NCI-H128 (cell line): ENCODE data around the gene SBNO2.

Experiments
- DNase-seq: peaks from one replicate; lab custom pipeline; 2025; ENCODE audit not compliant: unreplicated experiment; lab: John Stamatoyannopoulos, UW

Gene SBNO2

DNA sequence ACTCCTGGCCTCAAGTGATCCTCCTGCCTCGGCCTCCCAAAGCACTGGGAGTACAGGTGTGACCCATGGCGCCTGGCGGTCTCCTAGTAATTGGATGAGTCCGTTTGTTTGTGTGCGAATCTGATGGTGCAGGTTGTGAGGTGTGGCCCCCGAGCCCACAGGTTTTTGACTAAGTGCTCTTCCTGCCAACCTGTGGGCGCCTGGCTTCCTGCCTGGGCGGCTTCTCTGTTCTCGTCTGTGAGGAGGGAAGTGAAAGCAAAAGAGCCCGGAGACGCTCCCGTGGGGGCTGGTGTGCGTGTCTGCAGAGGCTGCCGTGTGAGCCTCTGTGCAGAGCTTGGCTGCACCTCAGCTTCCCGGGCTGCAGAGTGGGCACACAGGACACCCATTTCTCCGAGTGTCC is 97.1 kb downstream of the SBNO2 start:
- DNase-seq: no peak

DNA sequence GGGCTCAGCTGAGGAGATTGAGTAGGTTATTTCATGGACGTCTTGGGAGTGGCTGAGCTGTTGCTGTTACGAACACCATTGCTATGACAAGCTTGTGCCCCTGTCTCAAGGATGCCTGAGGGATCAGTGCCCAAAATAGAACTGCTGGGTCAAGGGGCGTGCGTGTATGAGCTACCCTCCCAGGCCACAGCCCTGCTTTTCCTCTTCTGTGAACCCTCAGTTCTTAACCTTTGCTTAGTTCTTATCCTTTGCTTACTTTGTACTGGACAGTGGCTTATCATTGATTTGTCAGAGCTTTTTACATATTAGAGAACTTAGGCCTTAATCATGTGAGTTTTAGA is 98.1 kb downstream of the SBNO2 start:
- no peak for DNase-seq

DNA sequence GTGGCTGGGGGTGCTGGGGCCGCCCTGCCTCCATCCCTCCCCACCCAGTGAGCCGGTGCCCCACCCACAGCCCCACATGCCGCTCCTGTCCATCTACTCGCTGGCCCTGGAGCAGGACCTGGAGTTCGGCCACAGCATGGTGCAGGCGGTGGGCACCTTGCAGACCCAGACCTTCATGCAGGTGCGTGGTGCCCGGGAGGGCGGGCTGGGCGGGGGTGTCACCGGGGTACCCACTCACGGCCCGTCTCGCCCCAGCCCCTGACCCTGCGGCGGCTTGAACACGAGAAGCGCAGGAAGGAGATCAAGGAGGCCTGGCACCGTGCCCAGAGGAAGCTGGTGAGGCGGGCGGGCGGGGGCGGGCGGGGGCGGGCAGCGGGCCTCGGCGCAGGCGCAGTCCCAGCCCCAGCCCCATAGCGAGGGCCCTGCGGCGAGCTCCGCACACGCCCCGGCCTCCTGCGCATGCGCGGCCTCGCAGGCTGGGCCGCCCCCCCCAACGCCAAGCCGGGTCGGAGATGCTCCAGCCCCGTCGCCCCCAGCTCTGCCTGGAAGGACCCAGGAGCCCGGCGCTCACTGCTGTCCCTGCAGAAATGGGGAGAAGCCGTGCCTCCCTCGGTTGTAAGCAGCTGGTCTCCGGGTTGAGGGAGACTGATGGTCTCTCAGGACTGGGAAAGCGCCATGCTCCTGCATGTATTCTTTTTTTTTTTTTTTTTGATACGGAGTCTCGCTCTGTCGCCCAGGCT is 99.4 kb downstream of the SBNO2 start:
- peak; percentile 75 for DNase-seq

DNA sequence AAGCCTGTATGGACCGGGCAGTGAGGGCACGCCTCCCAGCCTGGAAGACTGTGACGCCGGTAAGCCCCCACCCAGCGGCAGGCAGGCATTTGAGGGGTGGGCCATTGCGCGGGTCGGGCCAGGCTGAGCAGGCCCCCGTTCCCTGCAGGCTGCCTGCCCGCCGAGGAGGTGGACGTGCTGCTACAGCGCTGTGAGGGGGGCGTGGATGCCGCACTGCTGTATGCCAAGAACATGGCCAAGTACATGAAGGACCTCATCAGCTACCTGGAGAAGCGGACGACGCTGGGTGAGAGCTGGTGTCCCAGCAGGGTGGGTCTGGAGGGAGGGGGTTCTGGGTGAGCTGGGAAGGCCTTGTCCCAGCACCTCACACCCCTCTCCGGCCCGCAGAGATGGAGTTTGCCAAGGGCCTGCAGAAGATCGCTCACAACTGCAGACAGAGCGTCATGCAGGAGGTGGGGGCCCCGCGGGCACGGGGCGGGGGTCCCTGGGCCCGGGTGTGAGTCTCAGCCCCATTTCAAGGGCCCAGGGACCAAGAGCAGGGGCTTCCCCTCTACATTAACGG is 100.0 kb downstream of the SBNO2 start:
- no peak for DNase-seq

DNA sequence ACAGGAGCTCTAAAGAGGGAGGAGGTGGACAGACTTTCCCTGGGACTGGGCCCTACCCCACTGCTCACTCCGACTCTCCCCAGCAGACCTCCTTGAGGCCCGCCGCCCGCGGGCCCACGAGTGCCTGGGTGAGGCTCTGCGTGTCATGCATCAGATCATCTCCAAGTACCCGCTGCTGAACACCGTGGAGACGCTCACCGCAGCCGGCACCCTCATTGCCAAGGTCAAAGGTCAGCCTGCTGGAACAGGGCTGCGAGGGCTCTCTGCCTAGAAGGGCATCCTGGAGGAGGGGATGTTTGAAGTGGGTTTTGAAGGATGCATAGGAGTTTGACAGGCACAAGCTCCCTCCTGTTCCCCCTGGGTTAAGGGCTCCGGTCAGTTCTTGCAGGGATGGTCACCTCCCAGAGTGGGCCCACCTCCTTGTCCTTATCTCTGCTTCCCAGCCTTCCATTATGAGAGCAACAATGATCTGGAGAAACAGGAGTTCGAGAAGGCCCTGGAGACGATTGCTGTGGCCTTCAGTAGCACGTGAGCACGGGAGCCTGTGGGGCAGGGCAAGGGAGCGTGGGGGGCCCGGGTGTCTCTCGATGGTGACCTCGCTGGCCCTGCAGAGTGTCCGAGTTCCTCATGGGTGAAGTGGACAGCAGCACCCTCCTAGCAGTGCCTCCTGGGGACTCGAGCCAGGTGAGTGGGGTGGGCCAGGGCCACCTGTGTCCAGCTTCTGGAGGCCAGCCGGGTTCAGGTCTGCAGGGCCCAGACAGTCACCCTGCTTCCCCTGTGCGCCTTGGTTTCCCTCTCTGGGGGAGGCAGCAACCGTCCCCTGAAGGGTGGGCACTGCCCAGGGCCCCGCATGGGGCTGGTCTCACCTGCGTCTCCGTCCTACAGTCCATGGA is 100.8 kb downstream of the SBNO2 start:
- DNase-seq: no peak

DNA sequence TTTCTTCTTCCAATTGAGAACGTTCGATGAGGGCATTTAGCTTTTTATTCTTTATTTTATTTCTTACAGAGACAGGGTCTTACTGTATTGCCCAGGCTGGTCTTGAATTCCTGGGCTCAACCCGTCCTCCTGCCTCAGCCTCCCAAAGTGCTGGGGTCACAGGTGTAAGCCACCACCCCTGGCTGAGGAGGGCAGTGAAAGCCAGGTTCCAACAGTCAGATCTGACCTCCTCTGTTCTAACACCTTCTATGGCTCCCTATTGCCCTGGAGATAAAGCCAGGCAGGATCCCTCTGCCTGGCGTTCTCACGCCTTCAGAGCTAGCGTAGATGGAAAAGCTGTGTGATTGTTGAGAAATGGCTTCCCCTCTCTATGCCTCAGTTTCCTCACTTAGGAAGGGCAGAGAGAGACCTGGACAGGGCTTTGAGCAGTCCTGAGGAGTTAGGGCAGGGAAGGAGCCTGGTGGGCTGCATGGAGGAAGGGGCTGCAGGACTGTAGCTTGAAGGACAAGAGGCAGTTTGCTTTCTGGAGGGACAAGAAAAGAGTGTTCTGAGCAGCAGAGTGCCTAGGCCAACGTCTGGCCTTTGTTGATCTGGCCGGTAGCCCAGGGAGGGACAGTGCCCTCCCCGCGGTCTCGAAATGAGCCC is 101.6 kb downstream of the SBNO2 start:
- no peak for DNase-seq

DNA sequence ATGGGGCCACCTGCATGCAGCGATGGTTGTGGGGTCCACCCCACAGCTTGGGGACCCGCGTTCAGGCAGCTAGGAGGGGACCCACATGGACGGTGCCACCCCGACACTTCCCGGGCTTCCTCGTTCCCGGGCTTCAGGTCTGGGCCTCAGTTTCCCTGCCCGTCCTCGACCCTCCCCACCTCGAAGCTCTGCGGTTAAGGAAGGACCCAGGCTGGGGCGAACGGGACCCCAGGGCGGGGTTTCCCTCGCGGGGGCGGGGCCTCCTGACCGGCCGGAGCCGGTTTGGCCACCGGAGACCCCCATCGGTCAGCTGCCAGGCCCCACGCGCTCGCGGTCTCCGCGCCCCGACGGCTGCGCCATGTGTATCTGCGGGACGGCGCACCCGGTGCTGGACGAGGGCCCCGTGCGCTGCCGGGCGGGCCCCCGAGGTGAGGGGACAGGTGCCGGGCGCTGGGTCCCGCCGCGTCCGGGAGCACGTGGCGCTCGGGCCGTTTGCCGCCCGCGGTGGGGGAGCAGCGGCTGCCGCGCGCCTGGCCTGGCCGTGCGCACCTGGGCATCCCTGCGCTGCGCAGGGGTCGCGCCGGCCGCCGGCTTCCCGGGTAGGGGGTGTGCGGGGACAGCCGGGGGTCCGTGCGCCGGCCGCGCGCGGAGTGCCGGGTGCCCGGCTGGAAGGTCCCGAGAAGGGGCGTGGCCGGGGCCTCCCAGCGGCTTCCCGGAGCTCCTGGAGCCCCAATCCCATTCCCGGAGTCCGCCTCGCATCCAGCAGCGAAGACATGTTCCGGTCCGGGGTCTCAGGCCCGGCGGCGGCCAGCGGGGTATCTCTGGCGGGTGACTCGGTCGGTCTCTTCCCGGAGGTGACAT is 102.9 kb downstream of the SBNO2 start:
- DNase-seq: no peak

DNA sequence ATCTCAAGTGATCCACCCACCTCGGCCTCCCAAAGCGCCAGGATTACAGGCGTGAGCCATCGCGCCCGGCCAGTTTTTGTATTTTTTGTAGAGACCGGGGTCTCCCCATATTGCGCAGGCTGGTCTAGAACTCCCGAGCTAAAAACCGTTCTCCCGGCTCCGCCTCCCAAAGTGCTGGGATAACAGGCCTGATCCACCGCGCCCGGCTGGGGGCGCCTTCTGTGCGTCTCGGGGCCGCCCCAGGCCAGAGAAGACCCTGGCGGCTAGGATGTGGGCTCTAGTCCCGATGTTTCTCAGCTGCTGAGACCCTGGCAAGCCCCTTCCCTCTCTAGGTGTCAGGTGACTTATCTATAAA is 103.5 kb downstream of the SBNO2 start:
- DNase-seq: no peak

DNA sequence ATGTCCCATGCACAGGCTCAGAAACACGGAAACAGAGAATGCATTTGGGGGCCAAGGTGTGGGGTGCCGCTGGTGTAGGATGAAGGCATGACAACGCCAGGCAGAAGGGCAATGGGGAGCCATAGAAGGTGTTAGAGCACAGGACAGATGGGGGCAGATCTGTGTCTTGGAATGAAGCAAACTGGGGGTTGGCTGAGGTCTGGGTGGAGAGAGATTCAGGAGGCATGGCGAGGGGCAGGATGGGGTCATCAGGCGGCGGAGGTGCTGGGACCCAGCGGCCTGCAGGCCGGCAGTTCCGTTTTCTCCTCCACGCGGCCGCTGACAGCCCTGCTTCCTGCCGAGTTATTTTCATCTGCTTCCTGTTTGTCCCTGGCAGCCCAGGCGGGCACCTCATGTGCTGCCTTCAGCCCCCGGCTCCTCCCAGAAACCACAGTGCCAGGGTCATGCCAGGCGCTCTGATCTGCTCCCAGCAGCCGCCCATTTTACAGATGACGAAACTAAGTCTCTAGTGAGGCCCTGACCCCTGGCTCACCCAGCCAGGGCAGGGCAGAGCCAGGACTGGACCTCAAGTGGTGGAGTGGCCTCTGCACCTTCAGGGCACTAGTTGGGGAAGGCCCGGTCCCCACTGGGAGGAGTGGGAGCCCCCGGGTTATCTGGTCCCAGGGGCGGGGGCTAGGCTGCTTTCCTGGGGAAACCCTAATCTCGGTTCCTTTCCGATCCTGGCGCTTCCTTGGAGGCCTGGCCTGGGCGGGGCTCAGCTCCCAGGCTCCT is 104.9 kb downstream of the SBNO2 start:
- DNase-seq: no peak

DNA sequence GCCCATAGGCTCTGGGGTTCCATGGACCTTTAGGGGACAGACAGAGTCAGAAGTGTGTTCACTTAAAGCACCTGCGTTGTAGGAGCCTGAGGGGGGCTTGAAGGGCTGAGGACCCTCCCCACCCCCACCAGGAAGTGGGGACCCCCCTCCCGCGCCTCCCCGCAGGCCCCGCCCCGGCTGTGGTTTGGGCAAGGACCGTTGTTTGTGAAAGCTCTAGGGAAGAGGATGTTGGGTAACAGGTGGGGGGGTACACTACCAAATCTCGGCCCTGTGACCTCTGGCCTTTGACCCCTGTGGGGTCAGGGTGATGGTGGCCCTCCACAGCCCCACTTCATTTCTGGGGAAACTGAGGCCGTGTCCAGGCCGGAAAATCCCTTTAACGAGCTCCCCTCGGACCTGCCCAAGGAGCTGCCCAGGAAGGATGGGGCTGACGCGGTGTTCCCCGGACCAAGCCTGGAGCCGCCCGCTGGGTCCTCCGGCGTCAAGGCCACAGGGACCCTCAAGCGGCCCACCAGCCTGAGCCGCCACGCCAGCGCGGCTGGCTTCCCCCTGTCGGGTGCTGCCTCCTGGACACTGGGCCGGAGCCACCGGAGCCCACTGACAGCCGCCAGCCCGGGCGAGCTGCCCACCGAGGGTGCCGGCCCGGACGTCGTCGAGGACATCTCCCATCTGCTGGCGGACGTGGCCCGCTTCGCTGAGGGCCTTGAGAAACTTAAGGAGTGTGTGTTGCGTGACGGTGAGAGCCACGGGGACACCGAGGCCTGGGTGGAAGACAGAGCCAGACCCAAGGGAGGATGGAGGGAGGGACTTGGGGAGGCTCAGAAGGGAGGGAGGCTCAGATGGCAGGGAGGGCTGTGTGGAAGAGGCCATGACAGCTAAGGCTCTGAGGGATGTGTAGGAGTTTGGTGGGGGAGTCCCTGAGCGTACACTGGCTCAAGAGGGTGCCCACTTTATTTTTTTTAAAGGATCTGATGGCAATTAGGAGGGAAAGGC is 105.8 kb downstream of the SBNO2 start:
- no peak for DNase-seq

DNA sequence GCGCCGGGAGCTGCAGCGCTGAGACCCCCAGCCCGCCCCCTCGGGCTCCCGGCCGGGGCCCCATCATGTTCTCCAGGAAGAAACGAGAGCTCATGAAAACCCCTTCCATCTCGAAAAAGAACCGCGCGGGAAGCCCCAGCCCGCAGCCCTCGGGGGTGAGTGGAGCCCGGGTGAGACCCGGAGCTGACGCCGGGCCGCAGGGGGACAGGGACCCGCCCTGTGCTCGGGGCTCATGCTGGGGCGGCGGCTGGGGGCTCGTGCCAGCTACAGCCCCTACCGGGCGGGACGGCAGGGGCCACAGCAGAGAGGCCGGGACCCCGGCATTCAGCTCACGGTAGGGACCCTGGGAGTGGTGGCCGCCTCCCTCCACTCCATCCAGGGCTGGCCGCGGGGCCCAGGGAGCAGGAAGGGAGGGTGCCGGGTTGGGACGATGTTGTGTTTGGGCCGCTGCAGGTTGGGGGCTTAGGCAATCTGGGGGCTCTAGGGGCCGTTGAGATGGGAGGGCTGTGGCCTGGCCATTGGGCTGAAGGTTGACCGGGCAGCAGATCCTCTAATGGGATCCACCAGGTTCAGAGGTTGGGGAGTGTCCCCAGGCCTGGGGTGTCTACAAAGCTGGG is 106.6 kb downstream of the SBNO2 start:
- no peak for DNase-seq

DNA sequence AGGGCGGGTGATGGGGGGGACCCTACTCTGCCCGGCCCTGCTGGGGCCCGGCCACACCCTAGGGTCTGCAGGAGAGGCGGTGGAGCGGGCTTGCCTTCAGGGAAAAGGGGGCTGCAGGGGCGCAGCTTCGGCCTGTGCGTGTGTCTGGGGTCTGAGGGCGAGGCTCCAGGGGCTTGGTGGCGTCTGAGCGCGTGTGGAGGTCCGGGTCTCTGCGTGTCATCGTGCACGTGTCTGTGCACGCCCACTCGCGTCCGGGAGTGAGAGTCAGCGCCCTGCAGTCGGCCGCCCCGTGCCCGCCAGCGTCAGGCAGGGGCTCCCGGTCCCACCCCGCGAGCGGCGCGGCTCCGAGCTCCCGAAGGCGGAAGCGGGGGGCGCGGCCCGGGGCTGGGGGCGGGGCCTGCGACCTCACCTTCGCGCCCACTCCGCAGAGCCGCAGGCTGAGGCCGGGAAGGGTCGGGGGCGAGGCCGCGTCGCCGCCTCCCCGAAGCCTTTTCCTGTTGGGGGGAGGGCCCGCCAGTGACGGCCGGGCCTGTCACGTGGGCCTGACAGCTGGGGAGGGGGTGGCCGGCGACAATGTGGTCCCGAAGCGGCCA is 107.2 kb downstream of the SBNO2 start, which contains the start of gene ARHGAP45:
Gene ARHGAP45, plus strand, starts transcription at position 420 of the 593 bp plus-strand sequence. CDS start 239 bp downstream, outside the sequence.
- no peak for DNase-seq

DNA sequence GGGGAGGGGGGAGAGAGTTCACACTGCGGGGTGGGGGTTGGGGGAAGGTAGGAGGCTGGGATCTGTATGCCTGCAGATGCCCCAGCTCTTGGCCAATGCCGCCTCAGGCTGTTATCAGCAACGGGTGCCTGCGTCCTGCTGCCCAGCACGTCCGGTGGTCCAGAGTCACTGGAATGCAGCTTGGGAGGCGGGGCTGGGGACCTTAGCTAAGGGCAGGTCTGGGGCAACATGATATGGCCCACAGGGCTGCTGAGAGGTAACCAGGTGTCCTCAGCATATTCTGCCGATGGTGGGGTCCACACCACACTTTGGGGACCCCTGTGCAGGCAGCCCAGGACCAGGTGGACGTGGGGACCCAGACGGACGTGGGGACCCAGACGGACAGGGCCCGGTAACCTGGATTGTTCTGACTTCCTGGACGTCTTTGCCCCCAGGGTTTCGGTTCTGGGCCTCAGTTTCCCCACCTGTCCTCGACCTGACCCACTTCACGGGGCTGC is 107.8 kb downstream of the SBNO2 start:
- DNase-seq: no peak

DNA sequence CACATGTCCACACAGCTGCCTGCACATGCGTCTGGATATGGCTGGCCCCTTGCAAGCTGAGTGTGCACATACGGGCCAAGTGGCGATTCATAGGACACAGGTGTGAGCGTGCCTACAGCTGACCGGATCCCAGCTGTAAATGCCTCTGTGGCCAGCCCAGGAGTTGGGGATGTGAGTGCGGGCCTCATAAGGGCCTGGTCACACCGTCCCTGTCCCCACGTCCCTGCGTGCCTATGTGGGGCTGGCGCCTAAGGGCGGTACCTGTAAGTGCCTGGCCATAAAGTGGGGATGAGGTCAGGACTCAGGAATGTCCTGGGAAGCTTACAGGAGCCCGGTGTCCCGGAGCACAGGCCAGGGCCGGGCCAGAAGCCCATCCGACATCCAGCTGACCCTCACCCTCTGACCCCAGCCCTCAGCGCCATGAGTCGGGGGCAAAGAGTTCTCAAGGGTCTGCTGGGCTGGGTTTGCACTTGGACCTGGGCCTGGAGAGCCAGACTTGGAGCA is 108.4 kb downstream of the SBNO2 start:
- DNase-seq: no peak

DNA sequence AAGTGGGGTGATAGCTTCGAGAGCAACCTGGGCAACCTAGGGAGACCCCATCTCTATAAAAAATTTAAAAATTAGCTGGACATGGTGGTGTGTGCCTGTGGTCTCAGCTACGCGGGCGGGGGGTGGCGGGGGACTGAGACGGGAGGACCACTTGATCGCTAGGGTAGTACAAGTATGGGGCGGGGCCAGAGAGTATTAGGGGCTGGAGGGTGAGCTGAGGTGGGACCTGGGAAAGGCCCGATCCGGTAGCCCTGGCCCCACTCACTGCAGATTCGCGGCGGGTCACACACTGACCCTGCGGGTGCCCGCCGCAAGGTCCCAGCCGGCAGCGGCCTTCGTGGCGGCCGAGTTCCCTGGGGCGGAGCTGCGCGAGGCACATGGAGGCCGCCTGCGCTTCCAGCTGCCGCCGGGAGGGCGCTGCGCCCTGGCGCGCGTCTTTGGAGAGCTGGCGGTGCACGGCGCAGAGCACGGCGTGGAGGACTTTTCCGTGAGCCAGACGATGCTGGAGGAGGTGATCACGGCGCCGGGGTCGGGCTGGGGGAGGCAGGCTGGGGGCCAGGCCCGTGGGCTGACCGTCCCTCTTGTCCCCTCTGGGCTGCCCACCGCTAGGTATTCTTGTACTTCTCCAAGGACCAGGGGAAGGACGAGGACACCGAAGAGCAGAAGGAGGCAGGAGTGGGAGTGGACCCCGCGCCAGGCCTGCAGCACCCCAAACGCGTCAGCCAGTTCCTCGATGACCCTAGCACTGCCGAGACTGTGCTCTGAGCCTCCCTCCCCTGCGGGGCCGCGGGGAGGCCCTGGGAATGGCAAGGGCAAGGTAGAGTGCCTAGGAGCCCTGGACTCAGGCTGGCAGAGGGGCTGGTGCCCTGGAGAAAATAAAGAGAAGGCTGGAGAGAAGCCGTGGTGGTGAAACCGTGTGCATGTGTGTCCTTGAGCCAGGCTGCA is 109.1 kb downstream of the SBNO2 start:
- DNase-seq: no peak

DNA sequence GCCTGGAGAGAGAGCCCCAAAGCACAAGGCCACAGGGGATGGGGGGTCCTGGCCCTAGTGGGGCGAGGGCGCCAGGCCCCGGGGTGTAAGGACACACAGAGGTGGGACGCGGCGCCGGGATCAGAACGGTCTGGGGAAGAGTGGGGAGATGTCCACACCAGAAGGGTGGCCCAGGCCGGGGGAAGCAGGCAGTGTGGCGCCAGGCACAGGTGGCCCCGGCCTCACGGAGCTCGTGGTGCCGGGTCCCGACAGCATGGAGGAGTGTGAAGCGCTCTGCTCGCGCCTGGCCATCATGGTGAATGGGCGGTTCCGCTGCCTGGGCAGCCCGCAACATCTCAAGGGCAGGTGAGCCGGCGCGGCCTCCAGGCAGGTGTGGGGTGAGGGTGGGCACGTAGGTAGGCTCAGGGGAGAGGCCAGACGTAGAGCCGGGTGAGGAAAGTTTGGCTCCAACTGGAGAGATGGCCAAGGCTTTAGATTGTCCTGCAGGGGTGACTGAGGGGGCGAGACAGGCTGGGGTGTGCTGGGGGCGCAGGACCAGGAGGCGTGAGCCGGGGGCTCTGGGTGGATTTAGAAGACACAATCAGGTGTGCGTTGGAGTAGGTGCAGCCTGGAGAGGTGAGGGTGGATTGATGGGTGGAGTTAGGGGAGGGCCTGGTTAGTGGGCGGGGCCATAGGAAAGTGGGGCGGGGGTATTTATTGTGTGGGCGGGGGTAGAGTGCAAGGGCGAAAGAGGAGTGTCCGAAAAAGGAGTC is 110.0 kb downstream of the SBNO2 start:
- DNase-seq: no peak
